ENCODE results near the gene HMGB4.

DNA sequence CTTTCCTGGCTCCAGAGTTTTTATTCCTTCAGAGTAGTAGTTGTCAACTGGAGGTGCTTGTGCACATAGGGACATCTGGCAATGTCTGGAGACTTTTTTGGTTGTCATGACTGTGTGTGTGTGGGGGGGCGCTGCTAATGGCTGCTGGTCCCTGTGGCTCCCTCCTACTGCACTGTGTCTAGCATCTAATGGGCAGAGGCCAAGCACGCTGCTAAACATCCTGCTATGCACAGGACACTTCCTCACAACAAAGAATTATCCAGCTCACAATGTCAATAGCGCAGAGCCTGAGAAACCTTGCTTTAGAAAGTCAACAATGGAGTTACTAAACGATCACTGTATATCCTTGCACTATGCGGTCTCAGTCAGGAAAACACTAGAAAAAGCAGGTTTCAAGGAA is 19.7 kb upstream of the HMGB4 start:
- TF ChIP-seq, protein P1, sequence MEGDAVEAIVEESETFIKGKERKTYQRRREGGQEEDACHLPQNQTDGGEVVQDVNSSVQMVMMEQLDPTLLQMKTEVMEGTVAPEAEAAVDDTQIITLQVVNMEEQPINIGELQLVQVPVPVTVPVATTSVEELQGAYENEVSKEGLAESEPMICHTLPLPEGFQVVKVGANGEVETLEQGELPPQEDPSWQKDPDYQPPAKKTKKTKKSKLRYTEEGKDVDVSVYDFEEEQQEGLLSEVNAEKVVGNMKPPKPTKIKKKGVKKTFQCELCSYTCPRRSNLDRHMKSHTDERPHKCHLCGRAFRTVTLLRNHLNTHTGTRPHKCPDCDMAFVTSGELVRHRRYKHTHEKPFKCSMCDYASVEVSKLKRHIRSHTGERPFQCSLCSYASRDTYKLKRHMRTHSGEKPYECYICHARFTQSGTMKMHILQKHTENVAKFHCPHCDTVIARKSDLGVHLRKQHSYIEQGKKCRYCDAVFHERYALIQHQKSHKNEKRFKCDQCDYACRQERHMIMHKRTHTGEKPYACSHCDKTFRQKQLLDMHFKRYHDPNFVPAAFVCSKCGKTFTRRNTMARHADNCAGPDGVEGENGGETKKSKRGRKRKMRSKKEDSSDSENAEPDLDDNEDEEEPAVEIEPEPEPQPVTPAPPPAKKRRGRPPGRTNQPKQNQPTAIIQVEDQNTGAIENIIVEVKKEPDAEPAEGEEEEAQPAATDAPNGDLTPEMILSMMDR (IDR thresholded peaks at IDR 0.05): no peak
- no peak for TF ChIP-seq ZFX (IDR thresholded peaks at IDR 0.05; ENCODE audit: borderline replicate concordance)

Measured in 22Rv1 (cell line).